GM21390 (cell line): Measurements from ENCODE around the gene QSOX2.
"Not testable (repeated sequence)": the region's sequence is repeated elsewhere in the genome, so short reads cannot be mapped to it uniquely, and the experiment has no call there.

Source experiments
- ATAC-seq: cut with Tn5 transposase; IDR thresholded peaks from one replicate; pipeline ENCODE4 v1.9.1; 2021; ENCODE audit not compliant: unreplicated experiment

QSOX2 gene

DNA sequence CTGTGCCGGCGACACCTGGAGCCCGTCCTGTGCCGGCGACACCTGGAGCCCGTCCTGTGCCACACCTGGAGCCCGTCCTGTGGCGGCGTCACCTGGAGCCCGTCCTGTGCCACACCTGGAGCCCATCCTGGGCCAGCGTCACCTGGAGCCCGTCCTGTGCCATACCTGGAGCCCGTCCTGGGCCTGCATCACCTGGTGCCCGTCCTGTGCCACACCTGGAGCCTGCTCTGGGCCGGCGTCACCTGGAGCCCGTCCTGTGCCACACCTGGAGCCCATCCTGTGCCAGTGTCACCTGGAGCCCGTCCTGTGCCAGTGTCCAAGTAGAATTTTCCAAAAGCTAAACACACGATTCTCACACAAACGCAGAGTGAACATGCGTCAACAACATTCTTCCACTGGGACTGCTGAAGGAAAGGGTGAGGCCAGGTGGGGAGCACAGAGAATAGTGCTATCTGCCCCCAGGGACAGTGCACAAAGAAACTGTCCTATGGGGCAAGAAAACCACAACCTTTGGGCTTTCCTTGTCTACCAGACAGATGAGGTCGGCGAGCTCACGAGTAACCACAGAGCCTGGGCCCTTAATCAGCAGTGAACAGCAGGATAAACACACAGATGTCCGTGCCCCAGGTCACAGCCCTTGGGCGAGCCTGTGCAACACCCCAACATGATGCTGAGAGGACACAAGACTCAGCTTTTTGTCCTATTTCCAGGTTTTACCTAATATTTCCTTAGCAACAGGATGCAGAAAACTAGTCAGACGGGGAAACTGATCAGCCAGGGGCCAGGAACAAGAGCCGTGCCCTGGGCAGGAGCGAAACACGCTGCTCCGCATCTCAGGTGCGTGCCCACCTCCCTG lies 7.9 kb downstream of the QSOX2 start:
- no peak for ATAC-seq

- not testable (repeated sequence) for ATAC-seq
Observed at GRCh38 chr9:136236471-136237410, 8.9 kb downstream of the QSOX2 start.

DNA sequence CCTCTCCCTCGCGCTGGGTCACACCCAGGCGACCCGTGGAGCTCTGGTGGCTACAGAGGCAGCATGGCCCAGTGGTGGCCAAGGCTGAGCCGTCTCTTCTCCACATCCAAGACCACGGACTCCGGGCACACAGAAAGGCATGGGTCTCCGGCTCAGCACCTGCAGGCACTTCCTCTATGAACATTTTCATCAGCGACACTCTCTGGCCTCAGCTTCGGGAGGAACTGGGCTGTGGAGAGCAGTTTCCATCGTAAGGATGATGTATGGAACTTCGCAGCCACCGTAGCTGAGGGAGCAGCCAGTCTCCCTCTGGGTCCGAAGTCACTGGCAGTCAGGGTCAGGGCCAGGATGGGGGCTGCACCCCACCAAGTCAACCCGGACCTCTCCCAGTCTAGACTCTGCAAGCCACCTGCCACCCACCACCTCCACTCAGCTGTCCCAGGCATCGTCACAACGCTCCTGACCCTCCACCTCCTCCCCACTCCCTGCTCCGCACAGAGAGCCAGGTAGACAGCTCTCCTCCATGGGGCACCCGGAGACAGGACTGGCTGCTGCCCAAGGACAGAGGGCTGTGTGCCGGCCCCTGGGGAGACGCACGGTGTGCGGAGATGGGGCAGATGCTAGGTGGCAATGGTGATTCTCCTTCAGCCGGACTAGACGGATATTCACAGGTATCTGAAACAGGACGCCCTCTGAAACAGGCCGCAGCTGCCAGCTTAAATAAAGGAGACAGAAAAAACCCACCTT lies 9.7 kb downstream of the QSOX2 start:
- no peak for ATAC-seq

DNA sequence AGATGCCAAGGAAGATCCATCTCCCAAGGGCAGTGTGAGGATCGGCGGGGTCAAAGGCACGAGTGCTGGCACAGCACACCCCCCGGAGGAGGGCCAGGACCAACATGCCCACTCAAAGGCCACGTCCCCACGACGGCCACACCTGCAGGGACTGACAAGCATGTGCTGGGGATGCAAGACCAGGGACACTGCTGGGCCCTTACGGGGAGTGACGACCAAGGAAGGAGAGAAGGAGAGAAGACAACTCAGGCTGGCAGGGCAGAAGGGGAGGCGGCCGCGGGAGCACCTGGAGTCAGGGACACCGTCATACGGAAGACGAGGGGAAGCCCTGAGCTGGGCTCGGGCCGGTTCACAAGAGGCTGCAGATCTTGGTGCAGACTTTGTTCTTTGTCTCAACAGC lies 10.4 kb downstream of the QSOX2 start:
- no peak for ATAC-seq

GRCh38 chr9:136234597-136234996 lies 11.0 kb downstream of the QSOX2 start:
- ATAC-seq = no peak

DNA sequence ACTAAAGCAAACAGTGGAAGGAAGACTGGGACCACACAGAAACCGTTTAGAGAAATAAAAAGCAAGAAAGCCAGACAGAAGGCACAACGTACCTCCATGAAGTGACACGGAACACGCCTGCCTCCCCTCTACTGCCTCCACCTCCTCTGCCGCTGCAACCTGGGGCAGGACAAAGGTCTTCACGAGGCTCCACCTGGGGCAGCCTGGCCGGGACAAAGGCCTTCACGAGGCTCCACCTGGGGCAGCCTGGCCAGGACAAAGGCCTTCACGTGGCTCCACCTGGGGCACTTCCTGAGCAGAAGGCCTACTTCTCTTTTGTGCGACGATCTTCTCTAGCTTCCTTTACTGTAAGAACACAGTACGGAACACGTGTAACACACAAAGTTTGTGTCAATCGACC lies 11.7 kb downstream of the QSOX2 start:
- ATAC-seq = no peak

DNA sequence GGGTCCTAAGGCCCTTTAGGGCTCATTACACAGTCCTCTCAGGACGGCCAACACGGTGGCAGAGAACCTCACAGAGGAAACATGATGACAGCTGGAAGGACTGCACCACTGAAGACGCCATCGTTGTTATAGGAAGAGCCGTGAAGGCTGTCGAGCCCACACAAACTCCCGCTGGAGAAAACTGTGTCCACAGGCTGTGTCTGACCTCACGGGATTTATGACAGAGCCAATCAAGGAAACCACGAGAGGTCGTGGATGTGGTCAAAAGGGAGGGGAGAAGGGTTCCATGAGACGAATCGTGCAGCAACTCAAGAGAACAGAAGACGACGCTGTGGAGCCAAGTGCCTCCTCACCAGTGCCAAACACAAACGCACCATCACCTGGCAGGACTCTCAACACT lies 12.2 kb downstream of the QSOX2 start:
- no peak for ATAC-seq

- no peak for ATAC-seq
Observed at GRCh38 chr9:136232969-136233368, 12.6 kb downstream of the QSOX2 start.

- no peak for ATAC-seq
Observed at GRCh38 chr9:136231478-136232297, 13.9 kb downstream of the QSOX2 start.

DNA sequence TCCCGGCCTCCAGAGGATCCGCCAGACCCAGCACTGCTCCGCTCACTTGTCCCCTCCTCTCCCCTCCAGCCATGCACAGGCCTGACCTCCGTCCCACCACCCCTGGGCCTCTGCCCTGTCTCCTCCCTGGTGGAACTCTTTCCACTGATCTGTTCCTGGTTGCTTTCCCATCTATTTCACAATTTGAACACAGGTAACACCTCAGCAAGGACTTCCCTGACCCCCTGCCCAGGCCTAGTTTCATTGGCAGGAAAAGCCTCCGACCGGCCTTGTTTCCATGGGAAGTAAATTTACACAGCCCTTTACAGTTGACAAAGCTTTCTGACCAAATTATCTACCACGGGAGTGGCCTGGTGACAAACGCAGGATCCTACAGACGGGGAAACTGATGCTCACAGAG lies 14.8 kb downstream of the QSOX2 start:
- ATAC-seq = no peak

- no peak for ATAC-seq
Observed at GRCh38 chr9:136230365-136230764, 15.2 kb downstream of the QSOX2 start.

DNA sequence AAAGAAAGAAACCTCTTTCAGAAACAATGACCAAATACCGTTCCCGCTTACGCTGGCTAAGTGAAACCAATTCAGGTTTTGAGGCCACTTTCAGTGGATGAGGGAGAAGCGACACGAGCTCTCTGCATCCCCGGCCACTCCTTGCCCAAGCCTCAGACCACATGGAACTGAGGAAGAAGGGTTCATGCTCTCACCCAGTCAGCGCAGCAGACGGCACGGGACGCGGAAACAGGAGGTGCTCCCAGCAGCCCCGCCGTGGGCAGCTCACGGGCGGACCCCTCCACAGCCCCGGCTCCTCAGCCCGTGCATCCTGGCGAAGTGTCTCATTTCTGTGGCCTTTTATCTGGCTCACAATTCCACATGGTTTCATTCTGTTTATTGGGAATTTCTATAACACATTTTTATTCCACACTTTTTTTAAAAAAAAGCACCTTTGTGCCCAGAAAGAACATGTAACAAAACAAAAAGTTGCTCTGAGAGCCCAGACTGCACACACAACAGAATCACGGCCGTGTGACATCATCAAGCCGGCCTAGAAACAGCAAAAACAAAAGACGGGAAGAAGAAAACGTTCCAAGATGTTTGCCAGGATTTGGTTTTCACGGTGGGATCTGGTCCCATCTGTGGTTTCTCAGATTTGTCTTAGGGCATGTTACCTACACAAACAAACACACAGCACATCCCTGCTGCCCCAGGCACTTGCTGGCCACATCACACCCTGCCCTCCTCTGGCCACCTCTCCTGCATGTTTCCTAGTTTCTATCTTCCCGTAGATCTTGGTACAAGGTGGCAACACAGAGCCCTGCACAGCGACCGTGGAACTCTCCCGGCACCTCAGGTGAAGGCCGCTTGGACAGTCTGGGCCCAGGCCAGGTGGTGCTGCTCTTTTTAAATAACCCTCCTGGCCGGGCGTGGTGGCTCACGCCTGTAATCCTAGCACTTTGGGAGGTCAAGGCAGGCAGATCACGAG lies 16.2 kb downstream of the QSOX2 start:
- ATAC-seq = no peak

DNA sequence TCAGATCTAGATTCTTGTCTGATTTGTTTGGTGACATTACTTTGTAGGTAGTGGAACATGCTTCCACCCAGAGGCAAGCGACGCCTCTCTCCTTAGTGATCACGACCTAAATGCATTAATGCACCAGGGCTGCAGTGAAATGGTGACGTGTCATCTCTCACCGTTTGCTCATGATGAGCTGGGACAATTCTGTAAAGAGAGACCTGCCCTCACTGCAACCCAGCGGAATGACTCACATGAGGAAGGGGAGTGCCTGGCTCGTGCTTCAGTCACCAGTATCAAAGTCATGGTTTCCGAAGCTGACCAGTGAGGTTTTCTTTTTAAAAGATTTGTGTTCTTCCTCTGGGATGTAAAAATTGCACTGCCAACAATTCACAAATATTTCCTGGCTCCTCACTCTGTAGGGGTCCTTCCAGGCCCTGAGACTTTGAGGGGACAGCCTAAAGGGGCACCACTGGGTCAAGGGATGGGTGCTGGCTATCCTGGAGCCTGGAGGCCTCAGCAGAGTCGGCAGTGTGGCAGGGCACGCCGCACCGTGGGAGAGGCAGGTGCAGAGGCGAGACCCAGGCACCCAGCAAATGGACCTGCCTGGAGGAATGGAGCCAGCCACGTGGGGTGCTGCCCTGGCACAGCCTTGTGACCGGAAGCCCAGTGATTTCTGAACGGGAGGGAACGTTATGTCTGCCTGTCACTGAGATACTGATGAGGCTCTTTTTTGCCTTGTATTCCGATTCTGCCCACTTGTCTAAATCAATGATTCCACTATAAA lies 17.3 kb downstream of the QSOX2 start:
- no peak for ATAC-seq

- no peak for ATAC-seq
Observed at GRCh38 chr9:136226680-136227407, 18.8 kb downstream of the QSOX2 start.

- peak; percentile 48 for ATAC-seq
Observed at GRCh38 chr9:136225748-136226679, 19.6 kb downstream of the QSOX2 start.

GRCh38 chr9:136225366-136225747 lies 20.3 kb downstream of the QSOX2 start:
- ATAC-seq = peak; percentile 59
